Glutamatergic neuron (in vitro differentiated cells): Measurements from ENCODE around the gene TGFBR3. TPM values are rescaled to one million over a fixed set of nuclear protein-coding genes. Genes with fewer than 3 reads are reported as not detected.

ENCODE experiments used
- DNase-seq: peaks from one replicate; pipeline ENCODE4 v3.0.0; 2022
- H3K27ac Mint-ChIP-seq: one replicate; pipeline ENCODE4 v1.8.0; 2020; ENCODE audit warnings: mild to moderate bottlenecking, mixed read lengths, inconsistent platforms; ENCODE audit not compliant: unreplicated experiment
- H3K27me3 Mint-ChIP-seq: one replicate; pipeline ENCODE4 v1.8.0; 2020; ENCODE audit warnings: mild to moderate bottlenecking, moderate library complexity, mixed read lengths, inconsistent platforms; ENCODE audit not compliant: unreplicated experiment
- H3K36me3 Mint-ChIP-seq: one replicate; pipeline ENCODE4 v1.8.0; 2020; ENCODE audit warnings: mild to moderate bottlenecking, mixed read lengths, inconsistent platforms; ENCODE audit not compliant: unreplicated experiment
- H3K4me1 Mint-ChIP-seq: one replicate; pipeline ENCODE4 v1.8.0; 2020; ENCODE audit warnings: mild to moderate bottlenecking, low read depth, mixed read lengths, inconsistent platforms; ENCODE audit not compliant: unreplicated experiment
- H3K4me3 Mint-ChIP-seq: one replicate; pipeline ENCODE4 v1.8.0; 2020; ENCODE audit warnings: mild to moderate bottlenecking, mixed read lengths, inconsistent platforms; ENCODE audit not compliant: unreplicated experiment
- H3K9me3 Mint-ChIP-seq: one replicate; pipeline ENCODE4 v1.8.0; 2020; ENCODE audit warnings: mild to moderate bottlenecking, moderate library complexity, mixed read lengths, inconsistent platforms; ENCODE audit not compliant: unreplicated experiment
- CTCF ChIP-seq: fragments of 200-600 bp; sonication (generic); IDR thresholded peaks from one replicate; pipeline ENCODE4 v1.5.0; 2021; ENCODE audit not compliant: partially characterized antibody, unreplicated experiment
- total RNA-seq: library from RNA; stranded (reverse); fragmentation: NEBNext Ultra II Directional; extraction: Animal tissue kit (Norgen Biotek cat#: 25700); gene quantifications from one replicate; pipeline ENCODE4 v1.2.1, GENCODE V29; 2021; ENCODE audit not compliant: unreplicated experiment

The TGFBR3 gene
- total RNA-seq, 1 donor from 2014 or later: 0.98 TPM

GRCh38 chr1:91872000-91872399 is 14.0 kb downstream of the TGFBR3 start:
- Mint-ChIP-seq H3K4me3 (no peak overlapping the region), H3K36me3 (no peaks in the 10 kb centered on the region), H3K4me1 (no peaks in the 10 kb centered on the region), H3K27me3 (peaks cover 3% of the 10 kb centered on the region), H3K9me3 (no peaks in the 10 kb centered on the region), H3K27ac (no peak overlapping the region)
- TF ChIP-seq CTCF: no peak
- DNase-seq: no peak

GRCh38 chr1:91870322-91870721 is 15.6 kb downstream of the TGFBR3 start:
- no peaks in the 10 kb centered on the region for H3K4me1 Mint-ChIP-seq
- no peaks in the 10 kb centered on the region for H3K36me3 Mint-ChIP-seq
- H3K27me3 Mint-ChIP-seq: peaks cover 2% of the 10 kb centered on the region
- no peak overlapping the region for H3K27ac Mint-ChIP-seq
- no peak for TF ChIP-seq CTCF
- H3K4me3 Mint-ChIP-seq: no peak overlapping the region
- H3K9me3 Mint-ChIP-seq: no peaks in the 10 kb centered on the region
- no peak for DNase-seq

GRCh38 chr1:91866425-91866824 is 19.5 kb downstream of the TGFBR3 start:
- no peaks in the 10 kb centered on the region for H3K4me1 Mint-ChIP-seq
- no peak overlapping the region for H3K4me3 Mint-ChIP-seq
- no peaks in the 10 kb centered on the region for H3K9me3 Mint-ChIP-seq

GRCh38 chr1:91864017-91864700 is 21.8 kb downstream of the TGFBR3 start:
- no peaks in the 10 kb centered on the region for H3K4me1 Mint-ChIP-seq
- H3K9me3 Mint-ChIP-seq: no peaks in the 10 kb centered on the region
- TF ChIP-seq CTCF: no peak
- H3K27ac Mint-ChIP-seq: no peak overlapping the region
- no peaks in the 10 kb centered on the region for H3K36me3 Mint-ChIP-seq
- DNase-seq: no peak
- H3K4me3 Mint-ChIP-seq: no peak overlapping the region
- no peaks in the 10 kb centered on the region for H3K27me3 Mint-ChIP-seq

More at GRCh38 chr1:91866425-91866824, 19.5 kb downstream of the TGFBR3 start:
- H3K36me3 Mint-ChIP-seq: no peaks in the 10 kb centered on the region
- TF ChIP-seq CTCF: no peak
- no peak overlapping the region for H3K27ac Mint-ChIP-seq
- H3K27me3 Mint-ChIP-seq: no peaks in the 10 kb centered on the region
- no peak for DNase-seq

GRCh38 chr1:91863498-91863897 is 22.5 kb downstream of the TGFBR3 start:
- Mint-ChIP-seq H3K4me3 (no peak overlapping the region), H3K9me3 (no peaks in the 10 kb centered on the region), H3K4me1 (no peaks in the 10 kb centered on the region), H3K36me3 (no peaks in the 10 kb centered on the region), H3K27ac (no peak overlapping the region), H3K27me3 (no peaks in the 10 kb centered on the region)
- no peak for TF ChIP-seq CTCF
- DNase-seq: no peak
